ENCODE results near the gene FAM180A. TPM values are rescaled to one million over a fixed set of nuclear protein-coding genes. Genes with fewer than 3 reads are reported as not detected.

Gene FAM180A
- total and polyA plus RNA-seq, 2 donors (not counting 1 experiment from before 2014, with no cell fraction given) = not detected

DNA sequence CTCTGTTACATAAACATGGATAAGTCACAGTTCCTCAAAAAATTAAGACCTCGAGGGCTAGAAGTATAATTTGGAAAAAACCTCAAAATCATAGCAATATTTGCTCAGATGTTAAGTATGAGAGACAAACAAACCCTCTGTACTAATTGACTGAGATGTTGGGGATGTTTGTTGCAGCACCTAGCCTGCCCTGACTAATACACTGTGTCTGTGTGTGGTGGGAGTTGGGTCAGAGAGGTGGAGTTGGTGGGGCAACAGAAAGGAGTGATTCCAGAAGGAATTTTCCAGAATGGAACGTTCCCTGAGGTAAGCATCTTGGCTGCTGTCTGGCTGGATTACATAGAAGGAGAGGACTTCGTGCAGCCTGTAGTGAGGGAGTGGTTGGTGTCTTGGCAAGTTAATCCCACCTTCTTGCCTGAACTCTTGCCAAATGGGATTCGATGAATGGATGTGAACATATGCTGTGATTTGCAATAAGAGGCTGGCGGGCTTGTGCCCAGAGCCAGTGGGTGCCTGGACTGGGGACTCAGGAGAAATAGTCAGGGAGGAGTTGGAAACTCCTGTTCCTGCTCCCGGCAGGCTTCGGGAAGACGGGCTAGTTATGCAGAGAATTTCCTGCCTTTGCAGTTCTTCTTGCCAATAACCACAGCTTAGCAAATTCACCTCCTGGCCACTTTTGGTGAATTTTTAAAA lies 9.3 kb upstream of the FAM180A start:
- H3K9me3 Mint-ChIP-seq (ENCODE audit: insufficient read depth) = peaks cover 6% of the 10 kb centered on the region

DNA sequence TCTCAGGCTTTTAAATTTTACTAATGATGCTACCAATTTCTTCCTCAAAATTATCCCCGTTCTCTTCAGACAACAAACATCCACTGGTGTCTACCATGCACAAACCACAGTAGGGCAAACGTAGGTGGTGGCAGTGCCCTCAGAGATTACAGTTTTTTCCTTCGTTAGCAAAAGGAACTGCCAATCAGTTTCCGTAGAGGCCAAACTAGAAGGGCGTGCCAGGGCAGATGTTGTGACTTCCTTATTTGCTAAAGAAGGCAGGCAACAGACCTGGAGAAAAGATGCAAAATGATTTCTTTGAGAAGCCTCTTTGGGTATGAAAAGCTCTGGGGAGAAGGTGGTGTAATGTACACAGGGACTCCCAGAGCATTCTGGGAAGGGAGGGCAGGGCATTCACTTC lies 7.6 kb upstream of the FAM180A start:
- no peak overlapping the region for H3K27ac ChIP-seq (ENCODE audit: low read length in 2 of 2)
- ATAC-seq (ENCODE audit: low read depth) (no peak), DNase-seq (no peak)
- Mint-ChIP-seq H3K4me3 (no peak overlapping the region), H3K4me1 (no peaks in the 10 kb centered on the region), H3K9me3 (ENCODE audit: insufficient read depth) (peaks cover 6% of the 10 kb centered on the region), H3K27ac (no peak overlapping the region), H3K27me3 (peaks cover 29% of the 10 kb centered on the region)
- H3K9me3 ChIP-seq (ENCODE audit: control extremely low read depth in 1 of 3, control insufficient read depth in 2 of 3, insufficient read depth in 1 of 3, low read length in 2 of 3) = peaks cover 0 to 4% (median 0%) of the 10 kb centered on the region in 3 donors
- no peak for TF ChIP-seq EZH2 (IDR thresholded peaks at IDR 0.05; ENCODE audit: borderline replicate concordance, insufficient read depth, low read depth, low read length, poor library complexity, severe bottlenecking)
- TF ChIP-seq, protein P1, sequence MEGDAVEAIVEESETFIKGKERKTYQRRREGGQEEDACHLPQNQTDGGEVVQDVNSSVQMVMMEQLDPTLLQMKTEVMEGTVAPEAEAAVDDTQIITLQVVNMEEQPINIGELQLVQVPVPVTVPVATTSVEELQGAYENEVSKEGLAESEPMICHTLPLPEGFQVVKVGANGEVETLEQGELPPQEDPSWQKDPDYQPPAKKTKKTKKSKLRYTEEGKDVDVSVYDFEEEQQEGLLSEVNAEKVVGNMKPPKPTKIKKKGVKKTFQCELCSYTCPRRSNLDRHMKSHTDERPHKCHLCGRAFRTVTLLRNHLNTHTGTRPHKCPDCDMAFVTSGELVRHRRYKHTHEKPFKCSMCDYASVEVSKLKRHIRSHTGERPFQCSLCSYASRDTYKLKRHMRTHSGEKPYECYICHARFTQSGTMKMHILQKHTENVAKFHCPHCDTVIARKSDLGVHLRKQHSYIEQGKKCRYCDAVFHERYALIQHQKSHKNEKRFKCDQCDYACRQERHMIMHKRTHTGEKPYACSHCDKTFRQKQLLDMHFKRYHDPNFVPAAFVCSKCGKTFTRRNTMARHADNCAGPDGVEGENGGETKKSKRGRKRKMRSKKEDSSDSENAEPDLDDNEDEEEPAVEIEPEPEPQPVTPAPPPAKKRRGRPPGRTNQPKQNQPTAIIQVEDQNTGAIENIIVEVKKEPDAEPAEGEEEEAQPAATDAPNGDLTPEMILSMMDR (IDR thresholded peaks at IDR 0.05) = no peak
- ChIA-PET CTCF (no interaction called here), POLR2A (no interaction called here)
- 5% methylated on average over 4 of the region's 5 CpGs for WGBS (ENCODE audit: insufficient coverage)
- no peaks in the 10 kb centered on the region for H4K20me1 ChIP-seq (ENCODE audit: control insufficient read depth, insufficient read depth, low read length, poor library complexity, severe bottlenecking)
- H3K4me3 ChIP-seq (ENCODE audit: control extremely low read depth in 1 of 5, extremely low read depth in 1 of 5, insufficient read depth in 1 of 5, low read depth in 2 of 5, low read length in 4 of 5) = no peak overlapping the region
- no peaks in the 10 kb centered on the region for H3K36me3 ChIP-seq (replicated peaks in 1 of 2; ENCODE audit: control extremely low read depth in 1 of 2, control insufficient read depth in 1 of 2, extremely low read depth in 1 of 2, insufficient read depth in 2 of 2, low read length in 1 of 2)
- intact Hi-C loops (cut with micrococcal nuclease) = no loop called here
- H3K4me1 ChIP-seq (ENCODE audit: control insufficient read depth in 2 of 2, insufficient read depth in 2 of 2, low read length in 2 of 2) = peaks cover 0 to 4% of the 10 kb centered on the region in 2 donors
- no peaks in the 10 kb centered on the region for H3K79me2 ChIP-seq (ENCODE audit: control insufficient read depth, insufficient read depth, low read length)
- H3K27me3 ChIP-seq (replicated peaks in 1 of 4; ENCODE audit: control extremely low read depth in 1 of 4, control insufficient read depth in 3 of 4, insufficient read depth in 4 of 4, low read length in 3 of 4) = peaks cover 0 to 12% (median 0%) of the 10 kb centered on the region in 4 experiments
- no peak overlapping the region for H2AFZ ChIP-seq (ENCODE audit: insufficient read depth, low read depth, low read length, poor library complexity, severe bottlenecking)
- no peak overlapping the region for H3K4me2 ChIP-seq (replicated peaks; ENCODE audit: low read depth, low read length, poor library complexity, severe bottlenecking)
- H3K9ac ChIP-seq (ENCODE audit: low read length) = no peak overlapping the region

More for the DNA sequence above, 9.3 kb upstream of the FAM180A start:
- no peak overlapping the region for H3K9ac ChIP-seq (ENCODE audit: low read length)
- peaks cover 0 to 4% of the 10 kb centered on the region in 2 donors for H3K4me1 ChIP-seq (ENCODE audit: control insufficient read depth in 2 of 2, insufficient read depth in 2 of 2, low read length in 2 of 2)
- no peak overlapping the region for H3K4me2 ChIP-seq (replicated peaks; ENCODE audit: low read depth, low read length, poor library complexity, severe bottlenecking)
- H3K79me2 ChIP-seq (ENCODE audit: control insufficient read depth, insufficient read depth, low read length) = no peaks in the 10 kb centered on the region
- Mint-ChIP-seq H3K27ac (no peak overlapping the region), H3K27me3 (peaks cover 33% of the 10 kb centered on the region), H3K4me1 (no peaks in the 10 kb centered on the region), H3K4me3 (no peak overlapping the region)
- no peaks in the 10 kb centered on the region for H3K36me3 ChIP-seq (replicated peaks in 1 of 2; ENCODE audit: control extremely low read depth in 1 of 2, control insufficient read depth in 1 of 2, extremely low read depth in 1 of 2, insufficient read depth in 2 of 2, low read length in 1 of 2)
- CTCF ChIA-PET = no interaction called here
- POLR2A ChIA-PET = no interaction called here
- H2AFZ ChIP-seq (ENCODE audit: insufficient read depth, low read depth, low read length, poor library complexity, severe bottlenecking) = no peak overlapping the region
- no peak overlapping the region for H3K27ac ChIP-seq (ENCODE audit: low read length in 2 of 2)
- TF ChIP-seq, protein P1 (IDR thresholded peaks at IDR 0.05) = no peak
- TF ChIP-seq EZH2 (IDR thresholded peaks at IDR 0.05; ENCODE audit: borderline replicate concordance, insufficient read depth, low read depth, low read length, poor library complexity, severe bottlenecking) = no peak
- intact Hi-C loops (cut with micrococcal nuclease) = no loop called here
- DNase-seq (no peak), ATAC-seq (ENCODE audit: low read depth) (no peak)
- H3K27me3 ChIP-seq (replicated peaks in 1 of 4; ENCODE audit: control extremely low read depth in 1 of 4, control insufficient read depth in 3 of 4, insufficient read depth in 4 of 4, low read length in 3 of 4) = peaks cover 0 to 17% (median 0%) of the 10 kb centered on the region in 4 experiments
- no peaks in the 10 kb centered on the region for H4K20me1 ChIP-seq (ENCODE audit: control insufficient read depth, insufficient read depth, low read length, poor library complexity, severe bottlenecking)
- no peak overlapping the region for H3K4me3 ChIP-seq (ENCODE audit: control extremely low read depth in 1 of 5, extremely low read depth in 1 of 5, insufficient read depth in 1 of 5, low read depth in 2 of 5, low read length in 4 of 5)
- WGBS (ENCODE audit: insufficient coverage) = 79% methylated on average over 4 of the region's 8 CpGs
- H3K9me3 ChIP-seq (ENCODE audit: control extremely low read depth in 1 of 3, control insufficient read depth in 2 of 3, insufficient read depth in 1 of 3, low read length in 2 of 3) = peaks cover 0 to 4% (median 0%) of the 10 kb centered on the region in 3 donors

Measured in B cell (primary cell).